Right lobe of liver (tissue), 6 donors: ENCODE results near the gene DEPDC7. TPM values are rescaled to one million over a fixed set of nuclear protein-coding genes. Genes with fewer than 3 reads are reported as not detected.

Experiments used
- ATAC-seq, 4 donors: fragments of 200-7000 bp; cut with Tn5 transposase; one replicate each; pipeline ENCODE4 v1.9.1; 2020; ENCODE audit warnings: mild to moderate bottlenecking in 4 of 4, moderate library complexity in 4 of 4
- DNase-seq, 3 donors: peaks; one replicate each; pipeline ENCODE4 v3.0.0-alpha.2; 2020
- H3K27ac ChIP-seq, 3 donors: fragments of 200-600 bp; one replicate each; pipeline ENCODE4 v1.8.0; 2022
- H3K27me3 ChIP-seq, 2 donors: fragments of 200-600 bp; one replicate each; pipeline ENCODE4 v1.8.0; 2022
- H3K36me3 ChIP-seq, 4 donors: fragments of 200-600 bp; sonication (generic) in 1 of 4; one replicate each; pipeline versions ENCODE4 v1.5.1 to v1.8.0; 2017 to 2022; ENCODE audit warnings: control low read depth in 1 of 4
- H3K4me1 ChIP-seq, 4 donors: fragments of 200-600 bp; sonication (generic) in 1 of 4; one replicate each; pipeline versions ENCODE4 v1.5.1 to v1.8.0; 2017 to 2022; ENCODE audit warnings: control low read depth in 1 of 4
- H3K4me3 ChIP-seq, 3 donors: fragments of 200-600 bp; one replicate each; pipeline ENCODE4 v1.8.0; 2022
- H3K9me3 ChIP-seq, 4 donors: fragments of 200-600 bp; sonication (generic) in 1 of 4; one replicate each; pipeline versions ENCODE4 v1.5.1 to v1.8.0; 2017 to 2022; ENCODE audit warnings: control low read depth in 1 of 4
- POLR2A ChIP-seq: fragments of 450-650 bp; IDR thresholded peaks from one replicate; pipeline ENCODE4 v1.6.1; 2017; ENCODE audit warnings: antibody characterized with exemption, mild to moderate bottlenecking
- WGBS: methylation state at CpG from one replicate; pipeline ENCODE4 v1.1.6; 2018; ENCODE audit warnings: low coverage, low lambda C conversion rate; ENCODE audit not compliant: insufficient coverage; ENCODE audit errors: missing lambda C conversion rate; 5-methylcytosine and 5-hydroxymethylcytosine counted together
- intact Hi-C, 2 donors: fragments of 100-400 bp; cut with DNase I; formaldehyde crosslinking; loops; one replicate each; pipeline versions ENCODE4 v1.11.2 to v1.14.1; 2022
- total RNA-seq, 6 experiments: library from RNA; depleted of rRNA in 2 of 6; stranded (reverse); fragments of >200 nt in 2 of 6; fragmentation: NEBNext Ultra II Directional in 3 of 6; extraction: Animal tissue kit (Norgen Biotek cat#: 25700) in 3 of 6; gene quantifications; one replicate each; pipeline versions ENCODE4 v1.1.0 to v1.2.4, GENCODE V29; 2016 to 2023
- TF ChIP-seq, protein P1 (sequence below), 4 donors: fragments of 200-600 bp in 3 of 4; fragments of 450-650 bp in 1 of 4; IDR thresholded peaks; one replicate each; pipeline versions ENCODE4 v1.5.1 to v1.8.0; 2016 to 2022; ENCODE audit warnings: antibody characterized with exemption in 4 of 4, mild to moderate bottlenecking in 2 of 4
- donor health status: DM: no; HTN: yes; CAD: no.
- donor health status: DM: no; HTN: no; CAD: no.
- donor health status: DM: no; HTN: no; CAD: no.
- donor health status: DM: no; HTN: yes; CAD: no.
- donor health status: DM: no; HTN: yes; CAD: no.

Gene DEPDC7
- total RNA-seq, 6 experiments from 2014 or later: 18.4 to 39.3 (median 30.8) TPM

- no peaks in the 10 kb centered on the region for H3K27me3 ChIP-seq
- H3K4me3 ChIP-seq: no peak overlapping the region
- ATAC-seq (no peak), DNase-seq (no peak)
- TF ChIP-seq, protein P1, sequence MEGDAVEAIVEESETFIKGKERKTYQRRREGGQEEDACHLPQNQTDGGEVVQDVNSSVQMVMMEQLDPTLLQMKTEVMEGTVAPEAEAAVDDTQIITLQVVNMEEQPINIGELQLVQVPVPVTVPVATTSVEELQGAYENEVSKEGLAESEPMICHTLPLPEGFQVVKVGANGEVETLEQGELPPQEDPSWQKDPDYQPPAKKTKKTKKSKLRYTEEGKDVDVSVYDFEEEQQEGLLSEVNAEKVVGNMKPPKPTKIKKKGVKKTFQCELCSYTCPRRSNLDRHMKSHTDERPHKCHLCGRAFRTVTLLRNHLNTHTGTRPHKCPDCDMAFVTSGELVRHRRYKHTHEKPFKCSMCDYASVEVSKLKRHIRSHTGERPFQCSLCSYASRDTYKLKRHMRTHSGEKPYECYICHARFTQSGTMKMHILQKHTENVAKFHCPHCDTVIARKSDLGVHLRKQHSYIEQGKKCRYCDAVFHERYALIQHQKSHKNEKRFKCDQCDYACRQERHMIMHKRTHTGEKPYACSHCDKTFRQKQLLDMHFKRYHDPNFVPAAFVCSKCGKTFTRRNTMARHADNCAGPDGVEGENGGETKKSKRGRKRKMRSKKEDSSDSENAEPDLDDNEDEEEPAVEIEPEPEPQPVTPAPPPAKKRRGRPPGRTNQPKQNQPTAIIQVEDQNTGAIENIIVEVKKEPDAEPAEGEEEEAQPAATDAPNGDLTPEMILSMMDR (IDR thresholded peaks at IDR 0.05): no peak
- TF ChIP-seq POLR2A: no peak
- no peak overlapping the region for H3K27ac ChIP-seq
- H3K36me3 ChIP-seq: no peaks in the 10 kb centered on the region
- H3K9me3 ChIP-seq: no peaks in the 10 kb centered on the region
- no peaks in the 10 kb centered on the region for H3K4me1 ChIP-seq
- 48% methylated on average over 2 of the region's 2 CpGs for WGBS
- intact Hi-C loops: no loop called here
These were observed 10.5 kb upstream of the DEPDC7 start for GRCh38 chr11:33005175-33005574.

GRCh38 chr11:33006010-33006409 lies 9.7 kb upstream of the DEPDC7 start:
- H3K27ac ChIP-seq: no peak overlapping the region
- ATAC-seq: no peak
- no peak overlapping the region for H3K4me3 ChIP-seq
- no peaks in the 10 kb centered on the region for H3K4me1 ChIP-seq
- intact Hi-C loops: no loop called here
- TF ChIP-seq, protein P1 (IDR thresholded peaks at IDR 0.05): no peak
- TF ChIP-seq POLR2A: no peak
- H3K27me3 ChIP-seq: no peaks in the 10 kb centered on the region
- DNase-seq: no peak
- no peaks in the 10 kb centered on the region for H3K9me3 ChIP-seq
- H3K36me3 ChIP-seq: no peaks in the 10 kb centered on the region

DNA sequence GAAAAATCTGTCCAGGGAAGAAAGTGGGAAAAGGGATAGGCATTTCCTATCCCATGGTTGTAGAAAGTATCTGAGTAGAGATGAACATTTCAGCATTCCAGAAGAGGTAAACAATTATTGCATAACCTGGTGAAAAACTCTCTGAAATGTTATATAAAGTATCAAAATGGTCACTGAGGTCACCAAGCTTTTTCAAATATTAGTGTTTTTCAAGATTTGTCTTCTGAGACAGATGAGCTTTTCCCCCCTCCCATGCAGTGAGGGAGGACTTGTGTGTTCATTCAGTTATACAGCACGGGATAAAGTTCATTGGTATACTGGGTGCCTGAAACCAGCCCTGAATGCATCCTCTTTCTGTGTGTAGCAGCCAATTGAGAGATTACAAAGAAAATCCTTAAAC lies 1.9 kb upstream of the DEPDC7 start:
- no peak for TF ChIP-seq POLR2A
- TF ChIP-seq, protein P1 (IDR thresholded peaks at IDR 0.05): no peak
- 0% methylated on average over 1 of the region's 1 CpG for WGBS
- Histone ChIP-seq H3K36me3 (no peaks in the 10 kb centered on the region), H3K27me3 (no peaks in the 10 kb centered on the region), H3K27ac (peak overlapping the region in 2 of 3 donors; percentile 47 to 95), H3K4me3 (no peak overlapping the region), H3K4me1 (peaks cover 0 to 30% (median 0%) of the 10 kb centered on the region in 4 donors), H3K9me3 (no peaks in the 10 kb centered on the region)
- ATAC-seq: peak in 1 of 4 donors; percentile 28
- intact Hi-C loops: no loop called here
- no peak for DNase-seq

DNA sequence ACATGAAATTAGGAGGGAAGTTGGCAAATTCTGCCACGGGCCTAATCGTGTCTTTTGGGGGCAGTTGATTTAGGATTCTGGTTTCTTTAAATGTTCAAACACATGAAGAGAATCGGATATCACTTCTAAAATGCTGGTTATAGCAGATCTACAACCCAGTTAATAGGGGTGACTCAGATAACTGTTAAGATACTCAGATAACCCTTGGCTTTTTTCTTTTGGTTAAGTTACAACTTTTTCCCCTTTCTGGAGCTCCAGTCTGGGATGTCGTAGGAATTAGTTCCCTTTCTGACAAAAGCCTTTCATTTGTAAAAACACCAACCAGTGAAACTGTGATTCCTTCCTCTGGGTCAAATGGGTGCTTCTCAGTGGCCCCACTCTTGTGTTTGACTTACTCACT lies 976 bp downstream of the DEPDC7 start:
- TF ChIP-seq POLR2A: no peak
- TF ChIP-seq, protein P1 (IDR thresholded peaks at IDR 0.05): no peak
- no peak for DNase-seq
- intact Hi-C loops: no loop called here
- no peaks in the 10 kb centered on the region for H3K9me3 ChIP-seq
- peak overlapping the region; percentile 64 to 79 (median 71) for H3K4me3 ChIP-seq
- peak overlapping the region; percentile 85 to 96 (median 95) for H3K27ac ChIP-seq
- no peak for ATAC-seq
- WGBS: 25% methylated on average over 4 of the region's 4 CpGs
- H3K4me1 ChIP-seq: peaks cover 0 to 47% (median 7%) of the 10 kb centered on the region in 4 donors
- no peaks in the 10 kb centered on the region for H3K36me3 ChIP-seq
- H3K27me3 ChIP-seq: no peaks in the 10 kb centered on the region

GRCh38 chr11:33017478-33017877 lies 1.8 kb downstream of the DEPDC7 start:
- intact Hi-C loops: no loop called here
- Histone ChIP-seq H3K27ac (peak overlapping the region; percentile 85 to 96 (median 95)), H3K27me3 (no peaks in the 10 kb centered on the region), H3K4me3 (peak overlapping the region; percentile 64 to 79 (median 71)), H3K36me3 (no peaks in the 10 kb centered on the region), H3K4me1 (peaks cover 0 to 48% (median 7%) of the 10 kb centered on the region in 4 donors), H3K9me3 (no peaks in the 10 kb centered on the region)
- WGBS: 33% methylated on average over 9 of the region's 9 CpGs
- peak; percentile 58 for TF ChIP-seq POLR2A
- TF ChIP-seq, protein P1 (IDR thresholded peaks at IDR 0.05): no peak
- ATAC-seq (peak; percentile 47 to 67 (median 60)), DNase-seq (peak in 2 of 3 donors; percentile 37 to 70)
